NB4 (cell line): ENCODE data around the gene IMMP2L.

Experiments used
- MAX ChIP-seq: IDR thresholded peaks from 2 replicates; pipeline ENCODE4 v1.6.1; 2011; ENCODE audit warnings: low read depth, low read length
- MYC ChIP-seq: IDR thresholded peaks from 2 replicates; pipeline ENCODE4 v1.6.1; 2011; ENCODE audit warnings: low read depth, low read length
- POLR2A ChIP-seq: IDR thresholded peaks from 2 replicates; pipeline ENCODE4 v1.6.1; 2011; ENCODE audit warnings: mild to moderate bottlenecking; ENCODE audit not compliant: insufficient read length; ENCODE audit errors: extremely low read depth
- TF ChIP-seq, protein P1 (sequence below): IDR thresholded peaks from one replicate; pipeline ENCODE4 v1.5.1; 2012; ENCODE audit warnings: low read depth, low read length

- TF ChIP-seq POLR2A (no peak), MAX (no peak), MYC (no peak)
- TF ChIP-seq, protein P1, sequence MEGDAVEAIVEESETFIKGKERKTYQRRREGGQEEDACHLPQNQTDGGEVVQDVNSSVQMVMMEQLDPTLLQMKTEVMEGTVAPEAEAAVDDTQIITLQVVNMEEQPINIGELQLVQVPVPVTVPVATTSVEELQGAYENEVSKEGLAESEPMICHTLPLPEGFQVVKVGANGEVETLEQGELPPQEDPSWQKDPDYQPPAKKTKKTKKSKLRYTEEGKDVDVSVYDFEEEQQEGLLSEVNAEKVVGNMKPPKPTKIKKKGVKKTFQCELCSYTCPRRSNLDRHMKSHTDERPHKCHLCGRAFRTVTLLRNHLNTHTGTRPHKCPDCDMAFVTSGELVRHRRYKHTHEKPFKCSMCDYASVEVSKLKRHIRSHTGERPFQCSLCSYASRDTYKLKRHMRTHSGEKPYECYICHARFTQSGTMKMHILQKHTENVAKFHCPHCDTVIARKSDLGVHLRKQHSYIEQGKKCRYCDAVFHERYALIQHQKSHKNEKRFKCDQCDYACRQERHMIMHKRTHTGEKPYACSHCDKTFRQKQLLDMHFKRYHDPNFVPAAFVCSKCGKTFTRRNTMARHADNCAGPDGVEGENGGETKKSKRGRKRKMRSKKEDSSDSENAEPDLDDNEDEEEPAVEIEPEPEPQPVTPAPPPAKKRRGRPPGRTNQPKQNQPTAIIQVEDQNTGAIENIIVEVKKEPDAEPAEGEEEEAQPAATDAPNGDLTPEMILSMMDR, result no peak
These were observed 290.2 kb downstream of the IMMP2L start for GRCh38 chr7:111272092-111272491.
